HEK293 (cell line): ENCODE results near the gene ZNF276.
A peak's percentile ranks its signal among the peaks of the same experiment; 100 is the strongest.

Experiments used
- CTCF ChIA-PET: fragments of 350-600 bp; formaldehyde crosslinking; extraction: SDS; loops from one replicate; lab custom pipeline; 2021; ENCODE audit warnings: antibody characterized with exemption; lab: Yijun Ruan, JAX
- POLR2A ChIA-PET: fragments of 300-600 bp; formaldehyde crosslinking; extraction: SDS; loops from one replicate; lab custom pipeline; 2020; ENCODE audit warnings: antibody characterized with exemption, inconsistent platforms; lab: Yijun Ruan, JAX
- H3K27ac ChIP-seq: fragments of 200-500 bp; sonication (Bioruptor generic); 2 replicates; pipeline ENCODE4 v1.5.1; 2014; ENCODE audit warnings: low read depth, low read length, control low read depth, inconsistent platforms; ENCODE audit errors: extremely low read depth
- H3K36me3 ChIP-seq, 2 experiments: fragments of 200-500 bp in 1 of 2; sonication (Bioruptor generic) in 1 of 2; 1 replicate in 1 of 2; 2 replicates in 1 of 2; pipeline ENCODE4 v1.5.1; 2014 to 2017; ENCODE audit warnings: inconsistent platforms in 2 of 2, low read length in 2 of 2; ENCODE audit not compliant: control insufficient read depth in 2 of 2, insufficient read depth in 1 of 2
- H3K4me1 ChIP-seq: fragments of 200-500 bp; sonication (Bioruptor generic); 2 replicates; pipeline ENCODE4 v1.5.1; 2014; ENCODE audit warnings: mild to moderate bottlenecking, low read length, inconsistent platforms; ENCODE audit not compliant: control insufficient read depth, insufficient read depth
- H3K4me3 ChIP-seq: 2 replicates; pipeline ENCODE4 v1.5.1; 2011; ENCODE audit warnings: low read depth, mild to moderate bottlenecking, control low read depth, low read length, moderate library complexity
- H3K9me3 ChIP-seq: fragments of 200-500 bp; sonication (Bioruptor generic); 2 replicates; pipeline ENCODE4 v1.5.1; 2014; ENCODE audit warnings: low read depth, low read length, inconsistent platforms; ENCODE audit not compliant: control insufficient read depth, insufficient read depth
- BCL6B ChIP-seq: fragments of 450-650 bp; formaldehyde crosslinking; IDR thresholded peaks from 2 replicates; pipeline ENCODE4 v1.5.1; 2017; ENCODE audit warnings: missing biosample characterization, missing genetic modification characterization
- GLI2 ChIP-seq: fragments of 450-650 bp; formaldehyde crosslinking; IDR thresholded peaks from 2 replicates; pipeline ENCODE4; 2017; ENCODE audit warnings: missing biosample characterization, missing genetic modification characterization, low read depth, borderline replicate concordance
- HOXA7 ChIP-seq: sonication (generic); formaldehyde crosslinking; IDR thresholded peaks from 2 replicates; pipeline ENCODE4 v1.8.1; 2022; ENCODE audit warnings: missing genetic modification reagents, borderline replicate concordance
- HOXC10 ChIP-seq: sonication (generic); formaldehyde crosslinking; IDR thresholded peaks from 2 replicates; pipeline ENCODE4 v1.8.1; 2023; ENCODE audit warnings: mild to moderate bottlenecking, missing genetic modification reagents
- KLF16 ChIP-seq: fragments of 450-650 bp; formaldehyde crosslinking; IDR thresholded peaks from 2 replicates; pipeline ENCODE4 v1.5.1; 2017; ENCODE audit warnings: missing biosample characterization, missing genetic modification characterization
- PBX3 ChIP-seq: sonication (generic); formaldehyde crosslinking; IDR thresholded peaks from 2 replicates; pipeline ENCODE4 v1.8.1; 2022; ENCODE audit warnings: mild to moderate bottlenecking, moderate library complexity, missing genetic modification reagents
- SETDB1 ChIP-seq: IDR thresholded peaks from one replicate; pipeline ENCODE4 v1.6.1; 2017; ENCODE audit warnings: mild to moderate bottlenecking, low read length, moderate library complexity, mixed read lengths; ENCODE audit not compliant: insufficient read length
- TRIM28 ChIP-seq: IDR thresholded peaks from 2 replicates; pipeline ENCODE4 v1.6.1; 2011; ENCODE audit warnings: low read length, control low read depth, borderline replicate concordance
- ZBTB8A ChIP-seq: fragments of 450-650 bp; formaldehyde crosslinking; IDR thresholded peaks from 2 replicates; pipeline ENCODE4 v1.5.1; 2016; ENCODE audit warnings: missing biosample characterization, missing genetic modification characterization
- ZEB2 ChIP-seq: fragments of 450-650 bp; formaldehyde crosslinking; IDR thresholded peaks from 2 replicates; pipeline ENCODE4 v1.5.1; 2016; ENCODE audit warnings: missing biosample characterization, missing genetic modification characterization
- ZFP69B ChIP-seq: fragments of 450-650 bp; formaldehyde crosslinking; IDR thresholded peaks from 2 replicates; pipeline ENCODE4 v1.5.1; 2016; ENCODE audit warnings: missing biosample characterization, missing genetic modification characterization
- ZNF112 ChIP-seq: fragments of 450-650 bp; formaldehyde crosslinking; IDR thresholded peaks from 2 replicates; pipeline ENCODE4 v1.5.0; 2017; ENCODE audit warnings: missing biosample characterization, missing genetic modification characterization
- ZNF169 ChIP-seq: fragments of 450-650 bp; formaldehyde crosslinking; IDR thresholded peaks from 2 replicates; pipeline ENCODE4 v1.5.1; 2016; ENCODE audit warnings: missing biosample characterization, missing genetic modification characterization
- ZNF23 ChIP-seq: fragments of 450-650 bp; formaldehyde crosslinking; IDR thresholded peaks from 2 replicates; pipeline ENCODE4 v1.5.1; 2016; ENCODE audit warnings: missing biosample characterization, missing genetic modification characterization, borderline replicate concordance
- ZNF280C ChIP-seq: fragments of 450-650 bp; formaldehyde crosslinking; IDR thresholded peaks from 2 replicates; pipeline ENCODE4 v1.5.1; 2016; ENCODE audit warnings: missing biosample characterization, missing genetic modification characterization
- ZNF37A ChIP-seq: fragments of 450-650 bp; IDR thresholded peaks from 2 replicates; pipeline ENCODE4 v1.5.1; 2018; ENCODE audit warnings: missing biosample characterization, missing genetic modification characterization
- ZNF529 ChIP-seq: fragments of 450-650 bp; formaldehyde crosslinking; IDR thresholded peaks from 2 replicates; pipeline ENCODE4 v1.5.1; 2017; ENCODE audit warnings: missing genetic modification characterization, missing biosample characterization; ENCODE audit not compliant: insufficient replicate concordance
- ZNF585B ChIP-seq: fragments of 450-650 bp; formaldehyde crosslinking; IDR thresholded peaks from 2 replicates; pipeline ENCODE4 v1.5.1; 2016; ENCODE audit warnings: missing biosample characterization, missing genetic modification characterization
- ZNF600 ChIP-seq: fragments of 450-650 bp; formaldehyde crosslinking; IDR thresholded peaks from 2 replicates; pipeline ENCODE4 v1.5.1; 2016; ENCODE audit warnings: missing biosample characterization, missing genetic modification characterization
- ZNF610 ChIP-seq: fragments of 450-650 bp; formaldehyde crosslinking; IDR thresholded peaks from 2 replicates; pipeline ENCODE4 v1.5.1; 2016; ENCODE audit warnings: missing biosample characterization, missing genetic modification characterization, borderline replicate concordance
- ZNF621 ChIP-seq: fragments of 450-650 bp; formaldehyde crosslinking; IDR thresholded peaks from 2 replicates; pipeline ENCODE4 v1.5.1; 2017; ENCODE audit warnings: missing biosample characterization, missing genetic modification characterization
- ZNF660 ChIP-seq: fragments of 450-650 bp; IDR thresholded peaks from 2 replicates; pipeline ENCODE4 v1.5.1; 2018; ENCODE audit warnings: missing biosample characterization, mild to moderate bottlenecking, missing genetic modification characterization
- ZNF776 ChIP-seq: fragments of 450-650 bp; formaldehyde crosslinking; IDR thresholded peaks from 2 replicates; pipeline ENCODE4 v1.5.0; 2017; ENCODE audit warnings: missing biosample characterization, missing genetic modification characterization, borderline replicate concordance
- TF ChIP-seq, protein P1 (sequence below): fragments of 450-650 bp; IDR thresholded peaks from 2 replicates; pipeline ENCODE4 v1.5.1; 2018; ENCODE audit warnings: missing biosample characterization, mild to moderate bottlenecking, missing genetic modification characterization

ZNF276 gene

DNA sequence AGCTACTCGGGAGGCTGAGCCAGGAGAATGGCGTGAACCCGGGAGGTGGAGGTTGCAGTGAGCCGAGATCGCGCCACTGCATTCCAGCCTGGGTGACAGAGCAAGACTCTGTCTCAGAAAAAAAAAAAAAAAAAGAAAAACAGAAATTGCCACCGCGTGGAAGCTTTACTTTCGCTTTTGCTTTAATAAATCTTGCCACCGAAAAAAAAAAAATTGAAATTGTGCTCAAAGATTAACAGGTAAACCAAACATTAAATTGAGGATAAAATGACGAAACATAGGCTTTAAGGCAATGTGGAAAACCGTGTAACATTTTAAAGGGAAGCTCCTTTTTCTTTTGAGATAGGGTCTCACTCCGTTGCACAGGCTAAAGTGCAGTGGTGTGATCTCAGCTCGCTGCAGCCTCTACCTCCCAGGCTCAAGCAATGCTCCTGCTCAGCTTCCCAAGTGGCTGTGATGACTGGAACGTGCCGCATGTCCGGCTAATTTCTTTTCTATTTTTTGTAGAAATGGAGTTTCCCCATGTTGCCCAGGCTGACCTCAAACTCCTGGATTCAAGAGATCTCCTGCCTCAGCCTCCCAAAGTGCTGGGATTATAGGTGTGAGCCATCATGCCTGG lies 40.1 kb downstream of the ZNF276 start:
- Histone ChIP-seq H3K4me1 (no peaks in the 10 kb centered on the region), H3K36me3 (peaks cover 67 to 90% of the 10 kb centered on the region in 2 experiments), H3K9me3 (no peaks in the 10 kb centered on the region), H3K4me3 (no peak overlapping the region), H3K27ac (no peak overlapping the region)
- TF ChIP-seq, protein P1, sequence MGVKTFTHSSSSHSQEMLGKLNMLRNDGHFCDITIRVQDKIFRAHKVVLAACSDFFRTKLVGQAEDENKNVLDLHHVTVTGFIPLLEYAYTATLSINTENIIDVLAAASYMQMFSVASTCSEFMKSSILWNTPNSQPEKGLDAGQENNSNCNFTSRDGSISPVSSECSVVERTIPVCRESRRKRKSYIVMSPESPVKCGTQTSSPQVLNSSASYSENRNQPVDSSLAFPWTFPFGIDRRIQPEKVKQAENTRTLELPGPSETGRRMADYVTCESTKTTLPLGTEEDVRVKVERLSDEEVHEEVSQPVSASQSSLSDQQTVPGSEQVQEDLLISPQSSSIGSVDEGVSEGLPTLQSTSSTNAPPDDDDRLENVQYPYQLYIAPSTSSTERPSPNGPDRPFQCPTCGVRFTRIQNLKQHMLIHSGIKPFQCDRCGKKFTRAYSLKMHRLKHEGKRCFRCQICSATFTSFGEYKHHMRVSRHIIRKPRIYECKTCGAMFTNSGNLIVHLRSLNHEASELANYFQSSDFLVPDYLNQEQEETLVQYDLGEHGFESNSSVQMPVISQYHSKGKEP (tag by site-specific recombination), result no peak
- no peak for TF ChIP-seq ZNF280C (tag by site-specific recombination)
- no peak for TF ChIP-seq SETDB1
- TF ChIP-seq ZNF585B (tag by site-specific recombination), result no peak
- no peak for TF ChIP-seq TRIM28
- no peak for TF ChIP-seq ZNF610 (tag by site-specific recombination)
- TF ChIP-seq HOXA7 (CRISPR knock-in tag), result no peak
- POLR2A ChIA-PET, result interaction anchor here (0.6 kb wide), 1 partner anchor 42 kb away, joined by 3 read pairs; no protein-coding TSS in a partner anchor
- CTCF ChIA-PET, result interaction anchor here (0.6 to 1.4 kb wide), 2 partner anchors 52 to 55 kb away, joined by 5 to 7 read pairs; no protein-coding TSS in a partner anchor

- H3K27ac ChIP-seq, result no peak overlapping the region
- TF ChIP-seq ZNF776 (tag by site-specific recombination) (no peak), KLF16 (tag by site-specific recombination) (no peak), ZNF660 (tag by site-specific recombination) (no peak), ZNF23 (no peak), ZNF600 (tag by site-specific recombination) (0 out of 2 replicates have a peak, but pooled peaks have one; percentile 39), HOXC10 (CRISPR knock-in tag) (no peak), ZFP69B (no peak)
- POLR2A ChIA-PET, result no interaction called here
- no peaks in the 10 kb centered on the region for H3K9me3 ChIP-seq
- peaks cover 62 to 92% of the 10 kb centered on the region in 2 experiments for H3K36me3 ChIP-seq
- no peaks in the 10 kb centered on the region for H3K4me1 ChIP-seq
- no peak overlapping the region for H3K4me3 ChIP-seq
- CTCF ChIA-PET, result no interaction called here
These were observed 43.4 kb downstream of the ZNF276 start for GRCh38 chr16:89764711-89765201.

- H3K9me3 ChIP-seq, result no peaks in the 10 kb centered on the region
- no peak overlapping the region for H3K4me3 ChIP-seq
- no peaks in the 10 kb centered on the region for H3K4me1 ChIP-seq
- H3K36me3 ChIP-seq, result peaks cover 60 to 92% of the 10 kb centered on the region in 2 experiments
- CTCF ChIA-PET, result interaction anchor here (0.6 kb wide), 1 partner anchor 26 kb away, joined by 3 read pairs; no protein-coding TSS in a partner anchor
- POLR2A ChIA-PET, result no interaction called here
- no peak overlapping the region for H3K27ac ChIP-seq
- TF ChIP-seq ZNF529 (tag by site-specific recombination), result no peak
- TF ChIP-seq PBX3 (CRISPR knock-in tag), result no peak
- TF ChIP-seq BCL6B (tag by site-specific recombination), result no peak
- no peak for TF ChIP-seq ZNF37A (tag by site-specific recombination)
- no peak for TF ChIP-seq ZNF112
- no peak for TF ChIP-seq KLF16 (tag by site-specific recombination)
- TF ChIP-seq ZBTB8A, result no peak
- TF ChIP-seq ZNF621 (tag by site-specific recombination), result no peak
- TF ChIP-seq ZEB2 (tag by site-specific recombination), result no peak
- no peak for TF ChIP-seq GLI2
- TF ChIP-seq ZNF169 (tag by site-specific recombination), result no peak
These were observed 44.0 kb downstream of the ZNF276 start for GRCh38 chr16:89765292-89765830.
